T-helper 1 cell treated with Interleukin-12 subunit alpha and Interleukin-12 subunit beta and Interleukin-4 antibody, amounts not matched to agents 30 ng/mL and 1 ng/mL, for 36 hours (primary cell): Measurements from ENCODE around the gene MAGEA9B. TPM values are rescaled to one million over a fixed set of nuclear protein-coding genes. Genes with fewer than 3 reads are reported as not detected.
"Not testable (repeated sequence)": the region's sequence is repeated elsewhere in the genome, so short reads cannot be mapped to it uniquely, and the experiment has no call there.

Experiments
- intact Hi-C: fragments of 100-400 bp; cut with micrococcal nuclease; formaldehyde crosslinking; loops from one replicate; pipeline ENCODE4 v1.15.1; 2024
- total RNA-seq: library from RNA; stranded (reverse); gene quantifications from 2 replicates; pipeline ENCODE4 v1.2.3, GENCODE V29; 2022

Gene MAGEA9B
- total RNA-seq, 1 donor from 2014 or later: not detected

GRCh38 chrX:149539283-149540130 is 47.8 kb downstream of the MAGEA9B start:
- intact Hi-C loops: loop anchor here (2.0 to 10.0 kb wide), 2 partner anchors 35 to 1355 kb away; partner anchors contain the start of genes CD99L2 and IDS

DNA sequence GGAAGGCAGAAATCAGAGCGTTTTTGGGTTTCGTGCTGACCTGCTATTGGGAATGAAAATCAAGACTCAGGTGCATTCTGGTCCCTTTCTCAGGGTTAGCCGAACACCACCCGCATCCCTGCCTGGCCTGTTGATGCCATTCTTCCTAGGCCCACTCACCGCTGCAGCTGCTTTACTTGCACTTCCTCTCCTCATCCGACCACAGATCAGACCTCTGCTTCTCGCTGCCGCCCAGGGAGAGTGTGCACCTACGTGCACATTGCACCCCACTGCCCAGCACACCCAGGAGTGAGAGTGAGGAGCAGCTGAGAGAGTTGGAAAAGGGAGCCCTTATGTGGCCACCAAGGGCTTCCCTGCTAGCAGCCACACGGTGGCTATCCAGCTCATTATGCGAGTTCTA is 49.8 kb downstream of the MAGEA9B start:
- intact Hi-C loops: not testable (repeated sequence)

- intact Hi-C loops: not testable (repeated sequence)
Observed at GRCh38 chrX:149534926-149535602, 52.2 kb downstream of the MAGEA9B start.

DNA sequence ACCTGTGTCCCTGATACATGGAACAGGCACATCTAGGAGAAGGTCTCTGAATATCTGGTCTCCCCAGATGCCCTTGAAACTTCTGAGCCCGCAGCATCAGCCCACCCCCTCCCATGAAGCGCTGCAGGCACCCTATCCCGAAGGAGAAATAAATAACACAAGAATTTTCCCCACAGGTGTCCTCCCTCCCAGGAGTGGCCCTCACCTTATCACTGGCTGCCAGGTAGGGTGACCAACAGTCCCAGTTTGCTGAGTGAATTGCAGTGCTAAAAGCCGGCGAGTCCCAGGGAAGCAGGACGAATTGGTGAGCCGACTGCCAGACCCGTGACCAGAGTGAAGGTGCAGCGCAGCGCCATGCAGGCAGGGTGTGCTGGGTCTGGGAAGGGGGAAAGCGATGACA is 53.3 kb downstream of the MAGEA9B start:
- intact Hi-C loops: not testable (repeated sequence)

DNA sequence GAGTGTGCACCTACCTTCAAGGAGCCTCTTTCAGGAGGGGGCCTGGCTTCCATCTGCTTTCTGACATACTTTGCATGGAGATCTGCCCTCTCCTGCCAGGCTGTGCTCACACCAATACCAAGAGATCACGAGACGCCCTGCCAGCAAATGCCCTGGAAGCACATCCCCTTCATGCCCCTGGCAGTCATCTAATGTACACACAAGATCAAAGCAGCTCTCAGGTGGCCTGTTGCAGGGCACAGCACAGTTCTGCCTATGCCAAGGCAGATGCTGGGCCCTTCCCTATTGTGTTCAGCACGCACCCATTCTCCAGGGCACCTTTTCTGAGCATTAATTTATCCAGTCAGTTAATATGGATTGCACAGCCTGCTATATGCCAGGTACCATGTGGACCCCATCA is 54.4 kb downstream of the MAGEA9B start:
- intact Hi-C loops: not testable (repeated sequence)

Other genes with a start within 250 kb of the MAGEA9B start
- 93.3 and 96.6 TPM in 2 replicates for gene IDS, start 82.2 kb downstream of the MAGEA9B start, total RNA-seq
- gene EOLA1, start 46.4 kb downstream of the MAGEA9B start, total RNA-seq: 43.2 and 44.6 TPM in 2 replicates
- not detected in 2 replicates for gene HSFX3, start 37.5 kb downstream of the MAGEA9B start, total RNA-seq
- gene HSFX2, start 7.9 kb upstream of the MAGEA9B start, total RNA-seq: 0.59 TPM in 1 of 2 replicates, not detected in the other
- gene TMEM185A, start 44.3 kb upstream of the MAGEA9B start, total RNA-seq: 24.5 and 31.7 TPM in 2 replicates
- not detected in 2 replicates for gene MAGEA11, start 124.6 kb upstream of the MAGEA9B start, total RNA-seq
- gene HSFX1, start 186.6 kb upstream of the MAGEA9B start, total RNA-seq: 1.0 and 1.2 TPM in 2 replicates
- not detected in 2 replicates for gene MAGEA9, start 194.5 kb upstream of the MAGEA9B start, total RNA-seq